ENCODE data around the gene SLITRK6. TPM values are rescaled to one million over a fixed set of nuclear protein-coding genes. Genes with fewer than 3 reads are reported as not detected.

Gene SLITRK6
- polyA plus RNA-seq, 1 donor from 2014 or later, result 28.6 TPM

DNA sequence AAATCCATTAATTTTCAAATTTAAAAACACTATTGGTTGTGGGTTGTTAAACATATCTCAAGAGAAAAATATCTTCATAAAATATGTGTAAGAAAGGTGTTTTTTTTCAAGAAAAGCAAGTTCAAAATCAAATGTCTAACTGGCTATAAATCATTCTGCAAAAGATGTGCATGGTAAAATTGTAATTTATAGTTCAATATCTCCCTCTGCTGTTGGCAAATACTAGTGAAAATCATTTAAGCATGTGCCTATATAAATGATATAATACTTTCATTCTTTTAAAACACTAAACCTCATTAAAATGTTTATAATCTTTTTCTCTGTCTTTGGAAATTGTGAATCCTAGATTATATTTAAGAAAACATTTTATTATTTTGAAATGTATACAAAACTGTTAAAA is 17.2 kb upstream of the SLITRK6 start:
- H2AFZ ChIP-seq (ENCODE audit: low read depth, low read length), result no peak overlapping the region
- H3F3A ChIP-seq (ENCODE audit: insufficient read depth, low read length, poor library complexity, severe bottlenecking), result no peaks in the 10 kb centered on the region
- no peaks in the 10 kb centered on the region for H3K36me3 ChIP-seq (ENCODE audit: insufficient read depth, low read length)
- H3K79me2 ChIP-seq (replicated peaks; ENCODE audit: insufficient read depth, low read length), result no peaks in the 10 kb centered on the region
- no peaks in the 10 kb centered on the region for H3K27me3 ChIP-seq (ENCODE audit: insufficient read depth, low read depth, low read length)
- TF ChIP-seq, protein P1, sequence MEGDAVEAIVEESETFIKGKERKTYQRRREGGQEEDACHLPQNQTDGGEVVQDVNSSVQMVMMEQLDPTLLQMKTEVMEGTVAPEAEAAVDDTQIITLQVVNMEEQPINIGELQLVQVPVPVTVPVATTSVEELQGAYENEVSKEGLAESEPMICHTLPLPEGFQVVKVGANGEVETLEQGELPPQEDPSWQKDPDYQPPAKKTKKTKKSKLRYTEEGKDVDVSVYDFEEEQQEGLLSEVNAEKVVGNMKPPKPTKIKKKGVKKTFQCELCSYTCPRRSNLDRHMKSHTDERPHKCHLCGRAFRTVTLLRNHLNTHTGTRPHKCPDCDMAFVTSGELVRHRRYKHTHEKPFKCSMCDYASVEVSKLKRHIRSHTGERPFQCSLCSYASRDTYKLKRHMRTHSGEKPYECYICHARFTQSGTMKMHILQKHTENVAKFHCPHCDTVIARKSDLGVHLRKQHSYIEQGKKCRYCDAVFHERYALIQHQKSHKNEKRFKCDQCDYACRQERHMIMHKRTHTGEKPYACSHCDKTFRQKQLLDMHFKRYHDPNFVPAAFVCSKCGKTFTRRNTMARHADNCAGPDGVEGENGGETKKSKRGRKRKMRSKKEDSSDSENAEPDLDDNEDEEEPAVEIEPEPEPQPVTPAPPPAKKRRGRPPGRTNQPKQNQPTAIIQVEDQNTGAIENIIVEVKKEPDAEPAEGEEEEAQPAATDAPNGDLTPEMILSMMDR (IDR thresholded peaks at IDR 0.05; ENCODE audit: poor library complexity, severe bottlenecking), result peak; percentile 62
- TF ChIP-seq EP300 (conservative IDR thresholded peaks at IDR 0.05; ENCODE audit: poor library complexity, severe bottlenecking) (no peak), TAF1 (IDR thresholded peaks at IDR 0.05; ENCODE audit: low read depth) (no peak), EZH2 (IDR thresholded peaks at IDR 0.05; ENCODE audit: borderline replicate concordance, insufficient read depth, low read length, poor library complexity, severe bottlenecking) (no peak), POLR2AphosphoS5 (IDR thresholded peaks at IDR 0.05) (no peak), SMC3 (conservative IDR thresholded peaks at IDR 0.05; ENCODE audit: poor library complexity) (peak; percentile 79), MXI1 (conservative IDR thresholded peaks at IDR 0.05; ENCODE audit: poor library complexity, severe bottlenecking) (no peak), RAD21 (conservative IDR thresholded peaks at IDR 0.05) (peak; percentile 70)
- TF ChIP-seq, protein P2, sequence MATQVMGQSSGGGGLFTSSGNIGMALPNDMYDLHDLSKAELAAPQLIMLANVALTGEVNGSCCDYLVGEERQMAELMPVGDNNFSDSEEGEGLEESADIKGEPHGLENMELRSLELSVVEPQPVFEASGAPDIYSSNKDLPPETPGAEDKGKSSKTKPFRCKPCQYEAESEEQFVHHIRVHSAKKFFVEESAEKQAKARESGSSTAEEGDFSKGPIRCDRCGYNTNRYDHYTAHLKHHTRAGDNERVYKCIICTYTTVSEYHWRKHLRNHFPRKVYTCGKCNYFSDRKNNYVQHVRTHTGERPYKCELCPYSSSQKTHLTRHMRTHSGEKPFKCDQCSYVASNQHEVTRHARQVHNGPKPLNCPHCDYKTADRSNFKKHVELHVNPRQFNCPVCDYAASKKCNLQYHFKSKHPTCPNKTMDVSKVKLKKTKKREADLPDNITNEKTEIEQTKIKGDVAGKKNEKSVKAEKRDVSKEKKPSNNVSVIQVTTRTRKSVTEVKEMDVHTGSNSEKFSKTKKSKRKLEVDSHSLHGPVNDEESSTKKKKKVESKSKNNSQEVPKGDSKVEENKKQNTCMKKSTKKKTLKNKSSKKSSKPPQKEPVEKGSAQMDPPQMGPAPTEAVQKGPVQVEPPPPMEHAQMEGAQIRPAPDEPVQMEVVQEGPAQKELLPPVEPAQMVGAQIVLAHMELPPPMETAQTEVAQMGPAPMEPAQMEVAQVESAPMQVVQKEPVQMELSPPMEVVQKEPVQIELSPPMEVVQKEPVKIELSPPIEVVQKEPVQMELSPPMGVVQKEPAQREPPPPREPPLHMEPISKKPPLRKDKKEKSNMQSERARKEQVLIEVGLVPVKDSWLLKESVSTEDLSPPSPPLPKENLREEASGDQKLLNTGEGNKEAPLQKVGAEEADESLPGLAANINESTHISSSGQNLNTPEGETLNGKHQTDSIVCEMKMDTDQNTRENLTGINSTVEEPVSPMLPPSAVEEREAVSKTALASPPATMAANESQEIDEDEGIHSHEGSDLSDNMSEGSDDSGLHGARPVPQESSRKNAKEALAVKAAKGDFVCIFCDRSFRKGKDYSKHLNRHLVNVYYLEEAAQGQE (IDR thresholded peaks at IDR 0.05; ENCODE audit: borderline replicate concordance), result no peak
- H3K9ac ChIP-seq (ENCODE audit: low read length), result no peak overlapping the region
- no peaks in the 10 kb centered on the region for H3K9me3 ChIP-seq (ENCODE audit: low read length)
- H3K9me2 ChIP-seq (ENCODE audit: insufficient read depth, low read length), result no peaks in the 10 kb centered on the region
- no peaks in the 10 kb centered on the region for H4K20me1 ChIP-seq (ENCODE audit: insufficient read depth)
- no peak overlapping the region for H3K4me3 ChIP-seq (ENCODE audit: low read length)
- no peak overlapping the region for H3K27ac ChIP-seq (ENCODE audit: low read length)
- H3K4me2 ChIP-seq (ENCODE audit: low read length), result no peak overlapping the region

DNA sequence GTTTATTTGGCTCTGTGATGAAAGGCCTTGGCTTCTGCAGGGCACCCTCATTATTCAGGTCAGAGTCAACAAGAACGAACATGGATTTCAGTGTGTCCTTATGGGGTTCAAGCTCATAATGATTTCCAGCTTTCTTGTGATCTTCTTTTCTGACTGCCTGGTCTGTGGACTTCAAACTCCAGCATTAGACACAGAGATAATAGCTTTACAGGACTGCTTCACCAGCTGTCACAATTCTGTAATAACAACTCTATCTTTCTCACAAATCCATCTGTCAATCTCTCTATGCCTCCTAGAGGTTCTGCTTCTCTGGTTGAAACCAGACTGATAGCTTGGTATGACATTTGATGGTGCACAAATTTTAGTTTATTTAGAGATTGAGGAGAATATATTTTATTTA is 13.1 kb upstream of the SLITRK6 start:
- no peaks in the 10 kb centered on the region for H3K36me3 ChIP-seq (ENCODE audit: insufficient read depth, low read length)
- H3K27ac ChIP-seq (ENCODE audit: low read length), result no peak overlapping the region
- H3K9me3 ChIP-seq (ENCODE audit: low read length), result no peaks in the 10 kb centered on the region
- H3K79me2 ChIP-seq (replicated peaks; ENCODE audit: insufficient read depth, low read length), result no peaks in the 10 kb centered on the region
- H3K27me3 ChIP-seq (ENCODE audit: insufficient read depth, low read depth, low read length), result no peaks in the 10 kb centered on the region
- TF ChIP-seq RAD21 (conservative IDR thresholded peaks at IDR 0.05) (no peak), POLR2AphosphoS5 (IDR thresholded peaks at IDR 0.05) (peak; percentile 54), EP300 (conservative IDR thresholded peaks at IDR 0.05; ENCODE audit: poor library complexity, severe bottlenecking) (peak; percentile 76)
- H2AFZ ChIP-seq (ENCODE audit: low read depth, low read length), result no peak overlapping the region
- no peak overlapping the region for H3K9ac ChIP-seq (ENCODE audit: low read length)
- H3K4me3 ChIP-seq (ENCODE audit: low read length), result no peak overlapping the region
- no peaks in the 10 kb centered on the region for H4K20me1 ChIP-seq (ENCODE audit: insufficient read depth)
- no peaks in the 10 kb centered on the region for H3K9me2 ChIP-seq (ENCODE audit: insufficient read depth, low read length)
- H3K4me2 ChIP-seq (ENCODE audit: low read length), result no peak overlapping the region
- H3F3A ChIP-seq (ENCODE audit: insufficient read depth, low read length, poor library complexity, severe bottlenecking), result no peaks in the 10 kb centered on the region

DNA sequence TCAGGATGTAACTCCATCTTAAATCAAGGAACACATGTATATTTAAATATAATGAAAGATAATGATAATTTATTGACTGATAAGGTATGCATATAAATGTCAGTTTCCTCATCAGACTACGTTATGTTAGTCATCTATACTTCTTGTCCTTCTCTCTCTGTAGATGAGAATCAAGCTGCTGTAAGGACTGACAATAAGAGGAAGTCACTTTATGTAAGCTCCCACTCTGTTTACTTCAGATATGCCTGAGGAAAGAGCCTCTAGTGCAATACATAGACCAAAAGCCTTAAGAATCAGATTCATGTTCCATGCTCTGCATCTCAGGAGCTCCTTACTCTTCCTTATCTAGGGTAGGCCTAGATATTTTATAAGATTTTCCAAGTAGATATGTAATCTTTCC is 9.6 kb upstream of the SLITRK6 start:
- H3K27ac ChIP-seq (ENCODE audit: low read length), result no peak overlapping the region
- no peaks in the 10 kb centered on the region for H4K20me1 ChIP-seq (ENCODE audit: insufficient read depth)
- no peak overlapping the region for H3K9ac ChIP-seq (ENCODE audit: low read length)
- H3K4me2 ChIP-seq (ENCODE audit: low read length), result no peak overlapping the region
- H3K27me3 ChIP-seq (ENCODE audit: insufficient read depth, low read depth, low read length), result no peaks in the 10 kb centered on the region
- H3K9me2 ChIP-seq (ENCODE audit: insufficient read depth, low read length), result no peaks in the 10 kb centered on the region
- H3K9me3 ChIP-seq (ENCODE audit: low read length), result no peaks in the 10 kb centered on the region
- no peak overlapping the region for H2AFZ ChIP-seq (ENCODE audit: low read depth, low read length)
- H3K36me3 ChIP-seq (ENCODE audit: insufficient read depth, low read length), result no peaks in the 10 kb centered on the region
- no peak for TF ChIP-seq RAD21 (conservative IDR thresholded peaks at IDR 0.05)
- TF ChIP-seq, protein P2 (IDR thresholded peaks at IDR 0.05; ENCODE audit: borderline replicate concordance), result no peak
- TF ChIP-seq EP300 (conservative IDR thresholded peaks at IDR 0.05; ENCODE audit: poor library complexity, severe bottlenecking), result no peak
- TF ChIP-seq TAF1 (IDR thresholded peaks at IDR 0.05; ENCODE audit: low read depth), result no peak
- TF ChIP-seq EZH2 (IDR thresholded peaks at IDR 0.05; ENCODE audit: borderline replicate concordance, insufficient read depth, low read length, poor library complexity, severe bottlenecking), result no peak
- TF ChIP-seq SMC3 (conservative IDR thresholded peaks at IDR 0.05; ENCODE audit: poor library complexity), result no peak
- no peak for TF ChIP-seq POLR2AphosphoS5 (IDR thresholded peaks at IDR 0.05)
- TF ChIP-seq, protein P1 (IDR thresholded peaks at IDR 0.05; ENCODE audit: poor library complexity, severe bottlenecking), result no peak
- TF ChIP-seq MXI1 (conservative IDR thresholded peaks at IDR 0.05; ENCODE audit: poor library complexity, severe bottlenecking), result no peak
- H3K4me3 ChIP-seq (ENCODE audit: low read length), result no peak overlapping the region
- H3F3A ChIP-seq (ENCODE audit: insufficient read depth, low read length, poor library complexity, severe bottlenecking), result no peaks in the 10 kb centered on the region
- H3K79me2 ChIP-seq (replicated peaks; ENCODE audit: insufficient read depth, low read length), result no peaks in the 10 kb centered on the region

Measured in neural cell (in vitro differentiated cells).